Common myeloid progenitor, CD34-positive (primary cell): ENCODE measurements around the gene FUT7.
"Not testable (repeated sequence)": the region's sequence is repeated elsewhere in the genome, so short reads cannot be mapped to it uniquely, and the experiment has no call there.

Experiments used
- CTCF ChIA-PET: fragments of 350-600 bp; sonication (Branson Sonifier 250); formaldehyde crosslinking; loops from one replicate; lab custom pipeline; 2021; ENCODE audit warnings: antibody characterized with exemption; lab: Charles Lee
- POLR2A ChIA-PET: fragments of 350-600 bp; sonication (Branson Sonifier 250); formaldehyde crosslinking; loops from one replicate; lab custom pipeline; 2021; ENCODE audit warnings: antibody characterized with exemption; lab: Charles Lee
- DNase-seq, 3 donors: peaks; one replicate each; pipeline versions ENCODE4 v3.0.0 to v3.0.0-alpha.2; 2013
- H3K27ac ChIP-seq, 2 experiments: 1 replicate in 1 of 2; 2 replicates in 1 of 2; pipeline ENCODE4 v1.7.0; 2013; ENCODE audit warnings: inconsistent platforms in 2 of 2, low read length in 2 of 2, mild to moderate bottlenecking in 2 of 2, low read depth in 1 of 2, moderate library complexity in 1 of 2; ENCODE audit not compliant: severe bottlenecking in 2 of 2, insufficient read depth in 1 of 2, poor library complexity in 1 of 2
- H3K27me3 ChIP-seq, 5 experiments: replicated peaks in 2 of 5; 1 replicate in 3 of 5; 2 replicates in 2 of 5; pipeline versions ENCODE4 v1.6.1 to v1.7.0; 2013; ENCODE audit warnings: low read length in 4 of 5, mild to moderate bottlenecking in 2 of 5, moderate library complexity in 2 of 5, inconsistent platforms in 1 of 5; ENCODE audit not compliant: insufficient read depth in 5 of 5, control insufficient read depth in 4 of 5
- H3K36me3 ChIP-seq, 4 experiments: 1 replicate in 2 of 4; 2 replicates in 2 of 4; pipeline versions ENCODE4 v1.6.1 to v1.7.0; 2013; ENCODE audit warnings: low read length in 3 of 4, control low read depth in 1 of 4, mild to moderate bottlenecking in 1 of 4; ENCODE audit not compliant: control insufficient read depth in 4 of 4, insufficient read depth in 4 of 4
- H3K4me1 ChIP-seq, 4 experiments: 1 replicate in 3 of 4; 2 replicates in 1 of 4; pipeline versions ENCODE4 v1.6.1 to v1.7.1; 2013; ENCODE audit warnings: low read length in 3 of 4, mild to moderate bottlenecking in 3 of 4, control low read depth in 1 of 4, inconsistent platforms in 1 of 4, moderate library complexity in 1 of 4; ENCODE audit not compliant: control insufficient read depth in 4 of 4, insufficient read depth in 4 of 4; ENCODE audit errors: control extremely low read depth in 1 of 4
- H3K4me3 ChIP-seq, 7 experiments: 1 replicate in 4 of 7; 2 replicates in 3 of 7; pipeline versions ENCODE4 v1.5.1 to v1.7.0; 2013; ENCODE audit warnings: mild to moderate bottlenecking in 7 of 7, low read length in 6 of 7, moderate library complexity in 6 of 7, inconsistent platforms in 2 of 7, low read depth in 2 of 7, control low read depth in 1 of 7; ENCODE audit not compliant: insufficient read depth in 4 of 7, control insufficient read depth in 1 of 7; ENCODE audit errors: extremely low read depth in 1 of 7
- H3K9me3 ChIP-seq, 5 experiments: 1 replicate in 4 of 5; 2 replicates in 1 of 5; pipeline versions ENCODE4 v1.6.1 to v1.7.1; 2013; ENCODE audit warnings: low read length in 4 of 5, mild to moderate bottlenecking in 2 of 5, inconsistent platforms in 1 of 5, low read depth in 1 of 5, moderate library complexity in 1 of 5; ENCODE audit not compliant: control insufficient read depth in 4 of 5, insufficient read depth in 2 of 5; ENCODE audit errors: control extremely low read depth in 1 of 5
- WGBS: methylation state at CpG from one replicate; pipeline ENCODE4 v1.1.5; 2013; ENCODE audit not compliant: insufficient coverage; 5-methylcytosine and 5-hydroxymethylcytosine counted together

FUT7 gene

DNA sequence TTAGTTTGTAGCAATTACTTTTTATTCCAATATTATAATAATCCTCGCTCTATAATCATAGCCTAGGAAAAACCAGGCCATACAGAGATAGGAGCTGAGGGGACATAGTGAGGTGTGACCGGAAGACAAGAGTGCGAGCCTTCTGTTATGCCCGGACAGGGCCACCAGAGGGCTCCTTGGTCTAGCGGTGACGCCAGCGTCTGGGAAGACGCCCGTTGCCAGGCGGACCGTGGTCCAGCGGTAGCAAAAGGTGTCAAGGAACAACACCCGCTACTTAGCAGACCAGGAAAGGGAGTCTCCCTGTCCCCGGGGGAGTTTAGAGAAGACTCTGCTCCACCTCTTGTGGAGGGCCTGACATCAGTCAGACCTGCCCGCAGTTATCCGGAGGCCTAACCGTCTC is 27.6 kb downstream of the FUT7 start:
- peaks cover 0 to 14% (median 6%) of the 10 kb centered on the region in 4 experiments for H3K36me3 ChIP-seq
- POLR2A ChIA-PET, H3K9me3 ChIP-seq, H3K4me3 ChIP-seq, H3K27ac ChIP-seq, H3K27me3 ChIP-seq, DNase-seq: not testable (repeated sequence)
- peaks cover 0 to 30% (median 27%) of the 10 kb centered on the region in 4 experiments for H3K4me1 ChIP-seq
- WGBS, result 76% methylated on average over 7 of the region's 17 CpGs
- CTCF ChIA-PET, result interaction anchor here (1.6 to 1.9 kb wide), 3 partner anchors 25 to 56 kb away, joined by 4 to 6 read pairs (median 5); no protein-coding TSS in a partner anchor

DNA sequence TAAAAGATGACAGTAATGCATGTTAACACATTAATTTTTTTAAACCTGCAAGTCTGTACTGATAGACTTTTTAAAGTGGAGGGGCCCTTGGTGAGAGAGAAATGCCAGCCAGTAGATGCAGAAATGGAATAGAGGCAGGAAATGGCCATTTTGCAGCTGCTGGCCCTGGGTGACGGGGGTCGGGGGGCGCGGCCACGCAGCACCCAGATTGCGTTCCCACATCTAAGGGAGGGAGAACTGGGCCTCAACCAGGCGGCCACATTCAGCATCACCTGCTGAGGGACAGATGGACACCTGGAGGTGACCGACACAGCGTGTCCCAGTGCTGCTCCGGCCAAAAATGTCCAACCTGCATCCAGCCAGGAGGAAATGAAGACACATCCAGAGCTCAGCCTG is 29.2 kb downstream of the FUT7 start:
- CTCF ChIA-PET, result interaction anchor here (0.9 to 1.8 kb wide), 7 partner anchors 9 to 52 kb away, joined by 3 to 7 read pairs (median 4); no protein-coding TSS in a partner anchor
- H3K4me1 ChIP-seq, result peaks cover 0 to 38% (median 33%) of the 10 kb centered on the region in 4 experiments

DNA sequence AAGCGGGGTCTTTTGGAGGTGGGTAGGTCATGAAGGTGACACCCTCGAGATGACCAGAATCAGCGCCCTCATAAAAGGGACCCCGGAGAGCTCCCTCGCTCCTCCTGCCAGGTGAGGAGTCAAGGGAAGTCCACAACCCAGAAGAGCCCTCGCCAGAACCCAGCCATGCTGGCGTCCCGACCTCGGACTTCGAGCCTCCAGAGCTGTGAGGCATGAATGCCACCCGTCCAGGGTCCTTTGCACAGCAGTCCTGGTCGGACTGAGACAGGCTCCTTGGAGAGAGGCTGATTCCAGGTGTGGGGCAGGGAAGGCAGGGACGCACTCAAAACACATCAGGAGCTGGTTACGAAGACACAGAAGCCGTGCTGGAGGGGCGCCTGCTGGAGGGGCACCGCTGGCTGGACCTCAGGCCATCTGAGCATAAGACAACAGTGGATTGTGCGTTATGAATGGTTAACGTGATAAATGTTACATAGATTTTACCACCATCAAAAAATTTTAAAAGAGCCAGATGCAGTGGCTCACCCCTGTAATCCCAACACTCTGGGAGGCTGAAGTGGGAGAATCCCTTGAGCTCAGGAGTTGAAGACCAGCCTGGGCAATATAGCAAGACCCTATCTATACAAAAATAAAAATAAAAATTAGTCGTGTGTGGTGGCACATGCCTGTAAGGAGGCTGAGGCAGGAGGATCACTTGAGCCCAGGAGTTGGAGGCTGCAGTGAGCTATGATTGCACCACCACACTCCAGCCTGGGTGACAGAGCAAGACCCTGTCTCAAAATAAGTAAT is 29.8 kb downstream of the FUT7 start:
- H3K9me3 ChIP-seq, result no peaks in the 10 kb centered on the region
- no peaks in the 10 kb centered on the region for H3K36me3 ChIP-seq
- no peak overlapping the region for H3K27ac ChIP-seq
- peaks cover 0 to 44% (median 39%) of the 10 kb centered on the region in 4 experiments for H3K4me1 ChIP-seq
- peaks cover 0 to 8% (median 0%) of the 10 kb centered on the region in 5 experiments for H3K27me3 ChIP-seq
- no peak overlapping the region for H3K4me3 ChIP-seq
- WGBS, result 93% methylated on average over 12 of the region's 20 CpGs
- ChIA-PET CTCF (interaction anchor here (0.9 to 2.5 kb wide), 6 partner anchors 8 to 54 kb away, joined by 3 to 11 read pairs (median 4); no protein-coding TSS in a partner anchor), POLR2A (no interaction called here)
- no peak for DNase-seq

More for the DNA sequence above, 29.2 kb downstream of the FUT7 start:
- DNase-seq, result no peak
- H3K9me3 ChIP-seq, result no peaks in the 10 kb centered on the region
- peaks cover 0 to 2% (median 0%) of the 10 kb centered on the region in 5 experiments for H3K27me3 ChIP-seq
- peaks cover 0 to 4% (median 2%) of the 10 kb centered on the region in 4 experiments for H3K36me3 ChIP-seq
- WGBS, result 94% methylated on average over 10 of the region's 10 CpGs
- no peak overlapping the region for H3K4me3 ChIP-seq
- H3K27ac ChIP-seq, result no peak overlapping the region
- POLR2A ChIA-PET, result no interaction called here

DNA sequence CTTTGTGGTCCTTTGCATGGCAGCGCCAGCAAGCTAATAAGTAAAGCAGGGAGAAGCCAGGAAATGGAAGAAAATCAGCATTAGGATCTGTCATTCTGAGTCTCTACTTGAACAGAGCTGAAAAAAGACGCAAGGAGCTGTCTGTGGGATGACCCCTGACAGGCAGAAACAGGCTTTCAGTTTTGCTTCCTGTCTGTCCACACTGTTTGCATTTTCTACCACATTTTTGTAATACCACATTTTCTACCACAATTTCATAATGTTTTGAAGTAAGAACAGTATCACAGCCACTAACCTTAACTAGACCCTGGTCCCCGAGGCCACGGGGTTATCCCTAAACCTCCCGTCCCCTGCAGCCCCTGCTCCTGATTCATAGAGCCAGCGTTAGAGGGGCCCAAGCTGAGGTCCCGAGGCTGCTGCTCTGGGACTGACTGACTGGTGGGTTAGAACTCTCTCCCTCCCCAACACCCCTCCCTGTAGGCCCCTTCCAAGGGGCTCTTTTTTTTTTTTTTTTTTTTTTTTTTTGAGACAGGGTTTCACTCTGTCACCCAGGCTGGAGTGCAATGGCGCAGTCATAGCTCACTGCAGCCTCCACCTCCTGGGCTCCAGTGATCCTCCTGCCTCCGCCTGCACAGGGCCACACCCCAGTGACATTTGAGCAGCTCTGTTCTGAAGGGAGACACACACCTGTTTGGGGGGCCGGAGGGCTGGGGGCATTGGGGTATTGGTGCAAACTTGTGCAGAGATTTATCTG is 31.5 kb downstream of the FUT7 start:
- DNase-seq, result peak in 2 of 3 donors; percentile 70 to 72
- H3K4me1 ChIP-seq, result peaks cover 0 to 46% (median 40%) of the 10 kb centered on the region in 4 experiments
- H3K27me3 ChIP-seq, result peaks cover 0 to 17% (median 0%) of the 10 kb centered on the region in 5 experiments
- H3K4me3 ChIP-seq, result no peak overlapping the region
- H3K9me3 ChIP-seq, result no peaks in the 10 kb centered on the region
- ChIA-PET POLR2A (no interaction called here), CTCF (interaction anchor here (0.6 to 2.5 kb wide), 4 partner anchors 29 to 224 kb away, joined by 3 to 11 read pairs (median 5); no protein-coding TSS in a partner anchor)
- WGBS, result 67% methylated on average over 7 of the region's 10 CpGs
- H3K36me3 ChIP-seq, result no peaks in the 10 kb centered on the region
- no peak overlapping the region for H3K27ac ChIP-seq

DNA sequence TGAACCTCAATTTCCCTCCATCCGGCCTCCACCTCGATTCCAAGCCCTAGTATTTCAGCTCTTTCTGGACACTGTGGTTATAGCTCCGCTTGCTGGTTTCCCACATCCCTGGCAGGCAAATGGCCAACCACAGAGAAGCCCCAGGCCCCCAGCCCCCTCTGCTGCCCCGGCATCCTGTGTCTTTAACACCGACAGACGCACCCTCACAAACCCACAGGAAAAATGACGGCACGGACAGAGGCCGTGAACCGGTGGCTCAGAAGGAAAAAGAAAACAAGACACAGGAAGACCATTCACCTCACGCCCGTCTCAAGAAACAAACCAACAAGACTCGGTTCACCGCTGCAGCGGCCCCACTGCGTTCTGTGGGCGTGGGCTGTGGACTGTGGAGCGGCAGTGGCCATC is 34.1 kb downstream of the FUT7 start:
- POLR2A ChIA-PET, result no interaction called here
- H3K4me3 ChIP-seq, result peak overlapping the region in 2 of 7 experiments; percentile 1 to 26
- DNase-seq, result peak in 2 of 3 donors; percentile 37 to 38
- peaks cover 0 to 34% (median 0%) of the 10 kb centered on the region in 5 experiments for H3K27me3 ChIP-seq
- 15% methylated on average over 16 of the region's 18 CpGs for WGBS
- CTCF ChIA-PET, result interaction anchor here (0.7 to 4.5 kb wide), 5 partner anchors 9 to 51 kb away, joined by 3 to 18 read pairs (median 3); no protein-coding TSS in a partner anchor
- H3K36me3 ChIP-seq, result peaks cover 0 to 15% (median 4%) of the 10 kb centered on the region in 4 experiments
- H3K9me3 ChIP-seq, result no peaks in the 10 kb centered on the region
- H3K4me1 ChIP-seq, result peaks cover 0 to 58% (median 54%) of the 10 kb centered on the region in 4 experiments
- H3K27ac ChIP-seq, result no peak overlapping the region

DNA sequence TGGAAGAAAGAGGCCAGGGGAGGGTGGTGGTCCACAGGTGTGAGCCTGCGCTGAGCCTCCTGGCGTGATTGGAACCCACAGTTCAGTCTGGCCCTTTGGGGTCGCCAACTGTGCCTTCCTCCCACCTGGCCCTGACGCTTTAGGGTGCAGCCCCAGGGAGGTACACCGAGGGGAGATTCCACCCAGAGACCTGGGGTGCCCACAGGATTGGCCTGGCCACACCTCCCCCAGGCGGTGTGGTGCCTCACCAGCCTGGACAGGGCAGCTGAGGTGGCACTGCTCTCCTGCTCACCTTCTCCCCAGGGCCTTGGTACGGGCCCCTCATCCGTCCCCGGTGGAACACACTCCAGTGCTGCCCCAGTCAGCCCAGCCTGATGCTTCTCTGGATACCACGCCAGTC is 34.5 kb downstream of the FUT7 start:
- CTCF ChIA-PET, result interaction anchor here (0.7 to 4.5 kb wide), 5 partner anchors 8 to 50 kb away, joined by 3 to 18 read pairs (median 3); no protein-coding TSS in a partner anchor
- H3K4me1 ChIP-seq, result peaks cover 0 to 62% (median 59%) of the 10 kb centered on the region in 4 experiments
- no peaks in the 10 kb centered on the region for H3K9me3 ChIP-seq
- peak overlapping the region in 1 of 7 experiments; percentile 1 for H3K4me3 ChIP-seq
- peaks cover 0 to 34% (median 0%) of the 10 kb centered on the region in 5 experiments for H3K27me3 ChIP-seq
- POLR2A ChIA-PET, result no interaction called here
- peaks cover 0 to 15% (median 4%) of the 10 kb centered on the region in 4 experiments for H3K36me3 ChIP-seq
- WGBS, result 81% methylated on average over 10 of the region's 10 CpGs
- DNase-seq, result no peak
- H3K27ac ChIP-seq, result no peak overlapping the region
